Measurements from ENCODE around the gene KCNQ1.

The KCNQ1 gene

GRCh38 chr11:2777871-2778629 is 333.2 kb downstream of the KCNQ1 start:
- H3K4me3 ChIP-seq (ENCODE audit: low read length), result no peak overlapping the region
- TF ChIP-seq CTCF (IDR thresholded peaks at IDR 0.05; ENCODE audit: insufficient read depth, low read depth, low read length, missing control alignments), result no peak
- no peak for DNase-seq (ENCODE audit: low read depth)

GRCh38 chr11:2778630-2779498 is 334.1 kb downstream of the KCNQ1 start:
- DNase-seq (ENCODE audit: low read depth), result peak; percentile 76
- H3K4me3 ChIP-seq (ENCODE audit: low read length), result no peak overlapping the region
- TF ChIP-seq CTCF (IDR thresholded peaks at IDR 0.05; ENCODE audit: insufficient read depth, low read depth, low read length, missing control alignments), result peak; percentile 50

- no peak overlapping the region for H3K4me3 ChIP-seq (ENCODE audit: low read length)
- no peak for TF ChIP-seq CTCF (IDR thresholded peaks at IDR 0.05; ENCODE audit: insufficient read depth, low read depth, low read length, missing control alignments)
- no peak for DNase-seq (ENCODE audit: low read depth)
Observed at GRCh38 chr11:2779499-2779980, 334.7 kb downstream of the KCNQ1 start.

- TF ChIP-seq CTCF (IDR thresholded peaks at IDR 0.05; ENCODE audit: insufficient read depth, low read depth, low read length, missing control alignments), result no peak
- no peak for DNase-seq (ENCODE audit: low read depth)
- no peak overlapping the region for H3K4me3 ChIP-seq (ENCODE audit: low read length)
Observed at GRCh38 chr11:2779981-2780849, 335.4 kb downstream of the KCNQ1 start.

GRCh38 chr11:2780850-2781407 is 336.1 kb downstream of the KCNQ1 start:
- H3K4me3 ChIP-seq (ENCODE audit: low read length), result no peak overlapping the region
- TF ChIP-seq CTCF (IDR thresholded peaks at IDR 0.05; ENCODE audit: insufficient read depth, low read depth, low read length, missing control alignments), result no peak
- DNase-seq (ENCODE audit: low read depth), result no peak

Data from epithelial cell of esophagus (primary cell).